ENCODE results near the gene OR52B4.

DNA sequence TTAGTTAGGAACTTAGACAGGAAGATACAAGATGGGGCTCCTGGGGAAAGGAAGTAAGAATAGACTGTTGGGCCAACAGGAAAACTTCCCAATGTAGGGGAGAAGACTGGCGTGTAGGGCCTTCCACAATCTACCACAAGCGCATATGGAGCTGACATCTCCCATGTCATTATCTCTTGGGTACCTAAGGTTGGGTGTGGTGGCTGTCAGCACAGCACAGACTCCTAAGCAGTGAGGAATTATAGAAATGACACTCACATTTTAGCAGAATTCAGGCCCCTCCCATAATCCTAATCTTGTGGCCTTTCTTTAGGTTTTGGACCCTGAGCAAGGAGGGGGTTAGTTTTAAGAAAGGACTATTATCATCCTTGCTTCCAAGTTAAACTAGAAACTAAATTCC is 13.7 kb upstream of the OR52B4 start:
- TF ChIP-seq TAF1 (IDR thresholded peaks at IDR 0.05; ENCODE audit: low read depth) (no peak), EZH2 (IDR thresholded peaks at IDR 0.05; ENCODE audit: borderline replicate concordance, insufficient read depth, low read length, poor library complexity, severe bottlenecking) (no peak), CTCF (IDR thresholded peaks at IDR 0.05; ENCODE audit: poor library complexity, severe bottlenecking) (no peak), SMC3 (conservative IDR thresholded peaks at IDR 0.05; ENCODE audit: poor library complexity) (no peak), REST (IDR thresholded peaks at IDR 0.05; ENCODE audit: borderline replicate concordance) (no peak), EP300 (conservative IDR thresholded peaks at IDR 0.05; ENCODE audit: poor library complexity, severe bottlenecking) (no peak)
